Activated naive CD8-positive, alpha-beta T cell treated with anti-CD3 and anti-CD28 coated beads, Interleukin-2, amount 50 U/mL, for 24 hours (primary cell): ENCODE results near the gene SLC25A15.
A peak's percentile ranks its signal among the peaks of the same experiment; 100 is the strongest.

Source experiments
- ATAC-seq: fragments of 150-1000 bp; cut with Tn5 transposase; one replicate; pipeline ENCODE4 v1.10.0; 2021
- DNase-seq: peaks from one replicate; pipeline ENCODE4 v3.0.0; 2021
- H3K27ac Mint-ChIP-seq: one replicate; pipeline ENCODE4 v1.8.0; 2021; ENCODE audit warnings: mild to moderate bottlenecking, mixed read lengths
- H3K27me3 Mint-ChIP-seq: one replicate; pipeline ENCODE4 v1.8.0; 2021; ENCODE audit warnings: mixed read lengths
- H3K36me3 Mint-ChIP-seq: one replicate; pipeline ENCODE4 v1.8.0; 2021; ENCODE audit warnings: low read depth, mixed read lengths
- H3K4me1 Mint-ChIP-seq: one replicate; pipeline ENCODE4 v1.8.0; 2021; ENCODE audit warnings: mixed read lengths
- H3K4me3 Mint-ChIP-seq: one replicate; pipeline ENCODE4 v1.8.0; 2021; ENCODE audit warnings: mild to moderate bottlenecking, moderate library complexity, mixed read lengths
- H3K9me3 Mint-ChIP-seq: one replicate; pipeline ENCODE4 v1.8.0; 2021; ENCODE audit warnings: mixed read lengths

The SLC25A15 gene

DNA sequence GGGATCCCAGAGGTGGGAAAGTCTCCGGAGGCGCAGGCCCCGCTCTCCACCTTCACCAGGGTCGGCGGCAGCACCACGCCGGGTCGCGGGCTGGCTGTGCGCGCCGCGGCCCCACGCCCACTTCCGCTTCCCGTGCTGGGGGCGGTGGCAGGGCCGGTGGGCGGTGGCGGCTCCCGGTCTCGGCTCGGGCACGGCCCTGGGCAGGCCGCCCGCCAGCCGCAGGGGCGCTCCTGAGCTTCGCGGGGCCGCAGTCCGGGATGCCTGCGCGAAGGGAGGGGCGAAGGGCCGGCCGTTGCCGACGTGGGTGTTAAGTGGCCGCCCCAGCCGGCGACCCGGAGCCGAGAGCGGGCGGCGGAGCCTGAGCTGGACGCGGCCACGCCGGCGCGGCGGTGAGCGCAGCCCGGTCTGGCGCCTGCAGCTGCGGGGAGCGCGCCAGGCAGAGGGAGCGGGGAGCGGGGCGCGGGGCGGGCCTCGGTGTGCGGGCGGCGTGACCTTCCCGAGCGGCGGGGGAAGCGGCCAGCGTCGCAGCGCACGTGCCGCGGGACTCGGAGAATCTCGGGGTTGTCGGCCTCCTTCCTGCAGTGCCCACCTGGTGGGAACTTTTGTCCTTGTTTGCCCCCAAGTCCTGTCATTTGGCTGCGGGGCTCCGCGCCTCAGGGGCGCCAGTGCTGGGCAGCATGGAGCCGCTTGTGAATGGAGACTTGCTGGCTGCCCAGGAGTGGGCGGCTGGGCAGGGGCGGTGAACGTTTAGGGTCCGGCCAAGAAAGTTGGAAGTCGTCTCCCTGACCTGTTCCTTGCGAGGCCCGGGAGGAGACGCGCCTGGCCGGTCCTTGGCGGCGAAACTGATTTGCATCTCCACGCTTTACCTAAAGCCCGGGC lies at the start of gene SLC25A15:
SLC25A15 (plus strand) TSS at position 337 of the 879 bp plus-strand sequence. CDS start 3,616 bp downstream, outside the sequence.
- peaks cover 15% of the 10 kb centered on the region for H3K36me3 Mint-ChIP-seq
- H3K4me1 Mint-ChIP-seq: peaks cover 57% of the 10 kb centered on the region
- H3K27ac Mint-ChIP-seq: peak within 1 kb of the TSS; percentile 90
- DNase-seq: peak; percentile 79
- H3K4me3 Mint-ChIP-seq: peak within 1 kb of the TSS; percentile 82
- ATAC-seq: peak; percentile 73
- H3K27me3 Mint-ChIP-seq: no peaks in the 10 kb centered on the region
- H3K9me3 Mint-ChIP-seq: no peaks in the 10 kb centered on the region

DNA sequence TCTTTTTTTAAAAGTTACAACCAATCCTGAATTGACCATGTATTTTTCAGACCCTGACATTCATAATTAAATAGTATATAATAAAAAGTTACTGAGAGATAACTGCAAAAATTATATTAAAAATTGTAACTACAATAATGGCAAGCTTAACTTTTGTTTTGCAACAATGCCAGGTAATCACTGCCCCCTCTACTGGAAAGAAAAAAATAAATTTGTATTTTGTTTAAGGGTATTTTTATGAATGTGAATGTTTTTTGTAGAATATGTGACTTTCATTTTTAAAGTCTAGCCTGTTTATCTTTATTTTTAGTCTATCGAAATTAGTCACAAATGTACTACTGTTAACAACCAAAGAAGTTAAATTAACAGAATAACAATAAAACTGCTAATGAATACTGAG lies 40.1 kb upstream of the SLC25A15 start:
- no peak for DNase-seq
- Mint-ChIP-seq H3K9me3 (no peaks in the 10 kb centered on the region), H3K36me3 (peaks cover 29% of the 10 kb centered on the region), H3K27me3 (no peaks in the 10 kb centered on the region), H3K4me1 (peaks cover 9% of the 10 kb centered on the region), H3K27ac (no peak overlapping the region), H3K4me3 (no peak overlapping the region)
- no peak for ATAC-seq

DNA sequence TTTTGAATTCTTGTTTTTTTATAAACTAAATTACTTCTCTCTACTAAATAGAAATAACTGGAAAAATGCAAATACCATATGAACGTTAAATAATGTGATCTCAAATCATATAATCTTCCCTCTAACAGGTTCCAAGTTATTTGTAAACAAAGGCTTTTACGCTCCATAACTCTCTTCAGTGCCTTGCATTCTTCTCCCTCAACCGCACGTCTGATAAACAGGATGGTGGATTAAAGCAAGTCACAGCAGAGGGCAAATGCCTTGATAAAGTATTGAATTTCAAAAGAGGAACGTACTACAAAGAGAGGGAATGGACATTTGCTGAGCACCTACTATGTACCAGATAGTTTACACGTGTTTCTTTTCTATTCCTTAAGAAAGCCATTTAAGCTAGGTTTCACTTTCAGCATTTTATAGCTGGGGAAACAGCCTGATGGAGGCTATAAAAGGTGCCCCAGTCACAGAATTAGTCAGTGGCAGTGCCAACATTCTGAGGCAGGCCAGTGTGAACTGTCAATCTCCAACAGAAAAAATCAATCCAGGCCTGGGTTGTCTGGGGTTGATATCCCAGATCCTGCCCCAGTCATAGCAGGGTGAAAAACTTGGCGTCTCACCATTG lies 34.2 kb upstream of the SLC25A15 start:
- Mint-ChIP-seq H3K27ac (no peak overlapping the region), H3K36me3 (peaks cover 52% of the 10 kb centered on the region), H3K27me3 (no peaks in the 10 kb centered on the region), H3K4me1 (no peaks in the 10 kb centered on the region), H3K4me3 (no peak overlapping the region), H3K9me3 (no peaks in the 10 kb centered on the region)
- ATAC-seq (no peak), DNase-seq (no peak)

DNA sequence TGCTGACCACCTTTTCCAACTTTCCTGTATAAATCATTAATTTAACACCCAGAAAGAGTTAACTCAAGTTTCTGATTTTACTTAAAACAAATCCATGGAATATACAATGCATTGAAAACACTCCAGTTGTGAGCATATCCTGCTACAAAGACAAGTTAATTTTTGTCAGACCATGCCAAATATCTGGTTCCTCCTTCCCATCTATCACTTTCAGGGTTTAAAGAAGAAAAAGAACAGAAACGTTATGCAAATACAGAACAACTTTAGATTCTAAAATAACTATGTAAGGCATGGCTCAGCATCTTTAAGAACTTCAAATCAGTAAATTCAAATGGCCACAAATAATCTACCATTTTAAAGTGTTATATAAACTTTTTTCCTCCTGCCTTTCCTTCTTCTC lies 33.4 kb upstream of the SLC25A15 start:
- ATAC-seq: no peak

DNA sequence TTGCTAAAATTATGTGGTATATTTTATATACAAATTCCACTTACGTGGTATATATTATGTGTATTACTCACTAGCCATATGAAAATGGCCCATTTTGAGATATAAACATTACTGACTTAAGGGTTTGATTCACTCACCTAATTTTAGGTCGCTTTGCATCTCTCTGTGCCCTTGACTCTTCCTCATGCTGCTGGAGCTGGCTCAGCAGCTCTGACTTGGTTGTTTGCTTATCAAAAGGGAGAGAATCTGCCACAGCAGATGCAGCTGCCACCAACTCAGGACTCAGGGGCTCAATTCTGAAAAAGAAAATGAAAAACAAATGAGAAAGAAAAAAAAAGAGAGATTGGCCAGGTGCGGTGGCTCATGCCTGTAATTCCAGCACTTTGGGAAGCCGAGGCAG lies 30.6 kb upstream of the SLC25A15 start:
- H3K36me3 Mint-ChIP-seq: peaks cover 50% of the 10 kb centered on the region
- H3K27me3 Mint-ChIP-seq: no peaks in the 10 kb centered on the region
- no peak for ATAC-seq
- H3K4me1 Mint-ChIP-seq: peaks cover 19% of the 10 kb centered on the region
- no peak overlapping the region for H3K27ac Mint-ChIP-seq
- no peak overlapping the region for H3K4me3 Mint-ChIP-seq
- H3K9me3 Mint-ChIP-seq: no peaks in the 10 kb centered on the region
- DNase-seq: no peak

More for the DNA sequence above, 33.4 kb upstream of the SLC25A15 start:
- H3K27me3 Mint-ChIP-seq: no peaks in the 10 kb centered on the region
- no peak overlapping the region for H3K27ac Mint-ChIP-seq
- H3K4me3 Mint-ChIP-seq: no peak overlapping the region
- no peak for DNase-seq
- no peaks in the 10 kb centered on the region for H3K4me1 Mint-ChIP-seq
- peaks cover 55% of the 10 kb centered on the region for H3K36me3 Mint-ChIP-seq
- no peaks in the 10 kb centered on the region for H3K9me3 Mint-ChIP-seq

DNA sequence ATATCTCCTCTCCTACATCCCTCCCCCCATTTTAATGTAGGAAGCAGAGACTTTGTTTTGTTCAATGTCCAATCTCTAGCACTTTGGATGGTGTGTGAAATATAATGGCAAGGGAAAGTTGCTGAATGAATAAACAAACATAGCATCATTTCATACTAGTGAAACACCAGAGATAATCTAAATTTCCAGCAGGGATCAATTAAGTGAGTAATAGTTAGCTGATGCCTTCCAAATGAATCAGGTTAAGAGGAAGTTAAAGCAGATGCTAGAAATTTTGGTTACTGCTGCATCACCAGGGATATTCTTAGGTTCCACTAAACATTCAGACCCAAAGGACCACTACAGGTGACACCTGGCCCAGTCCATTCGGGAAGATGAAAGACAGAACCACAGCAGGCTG lies 26.6 kb upstream of the SLC25A15 start:
- DNase-seq: no peak
- no peaks in the 10 kb centered on the region for H3K9me3 Mint-ChIP-seq
- H3K36me3 Mint-ChIP-seq: peaks cover 38% of the 10 kb centered on the region
- no peak overlapping the region for H3K4me3 Mint-ChIP-seq
- no peak for ATAC-seq
- H3K27ac Mint-ChIP-seq: no peak overlapping the region
- peaks cover 54% of the 10 kb centered on the region for H3K4me1 Mint-ChIP-seq
- no peaks in the 10 kb centered on the region for H3K27me3 Mint-ChIP-seq

DNA sequence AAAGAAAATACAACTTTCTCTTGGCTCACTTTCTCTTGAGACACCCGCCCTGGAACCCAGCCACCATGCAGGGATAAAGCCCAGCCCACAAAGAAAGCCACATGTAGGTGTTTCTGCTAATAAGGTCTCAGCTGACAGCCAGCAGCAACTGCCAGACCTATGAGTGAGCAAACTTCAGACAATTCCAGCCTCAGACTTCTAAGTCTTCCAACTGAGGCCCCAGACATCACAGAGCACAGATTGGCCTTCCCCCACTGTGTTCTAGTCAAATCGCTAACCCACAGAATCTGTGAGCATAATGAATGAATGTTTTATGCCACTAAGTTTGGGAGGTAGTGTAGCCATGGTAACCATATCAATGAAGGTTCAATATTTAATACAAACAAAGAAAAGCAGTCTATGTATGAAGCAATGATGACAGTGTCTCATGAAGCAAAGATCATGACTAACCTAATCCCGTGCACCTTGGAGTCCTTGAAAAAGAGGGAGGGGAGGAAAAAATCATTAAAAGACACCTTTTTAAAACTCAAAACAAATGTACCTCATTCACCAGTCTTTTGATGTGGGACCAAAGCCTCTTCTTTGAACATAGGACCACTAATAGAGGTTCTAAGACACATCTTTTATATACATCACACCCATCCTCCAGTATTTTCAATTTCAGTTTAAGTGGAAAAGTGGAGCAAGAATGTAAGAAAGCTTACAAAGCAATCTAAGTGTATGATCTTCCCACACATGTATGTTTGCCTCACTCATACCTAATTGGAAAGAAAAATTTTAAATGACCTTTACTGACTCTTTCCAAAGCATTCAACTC lies 24.6 kb upstream of the SLC25A15 start:
- Mint-ChIP-seq H3K27me3 (no peaks in the 10 kb centered on the region), H3K4me1 (peaks cover 60% of the 10 kb centered on the region), H3K27ac (peak overlapping the region; percentile 90), H3K4me3 (peak overlapping the region; percentile 35), H3K9me3 (no peaks in the 10 kb centered on the region), H3K36me3 (peaks cover 24% of the 10 kb centered on the region)
- peak; percentile 59 for DNase-seq
- peak; percentile 97 for ATAC-seq

DNA sequence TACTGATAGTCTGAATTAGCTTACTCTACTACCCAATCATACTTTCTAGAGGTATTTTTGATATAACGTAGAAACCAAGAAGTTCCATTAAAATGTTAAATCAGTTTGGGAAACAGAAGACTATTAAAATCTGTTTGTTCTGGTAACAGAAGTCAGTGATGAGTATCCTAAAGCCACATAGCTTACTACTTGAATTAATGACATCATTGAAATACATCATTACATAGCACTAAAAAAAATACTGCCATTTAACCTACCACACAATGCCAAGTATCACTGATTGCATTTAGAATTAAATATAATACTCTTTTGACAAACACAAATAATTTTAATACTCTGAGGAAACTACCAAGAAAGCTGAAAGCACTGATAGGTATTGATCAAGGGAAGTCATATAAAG lies 23.8 kb upstream of the SLC25A15 start:
- H3K4me3 Mint-ChIP-seq: peak overlapping the region; percentile 35
- no peaks in the 10 kb centered on the region for H3K9me3 Mint-ChIP-seq
- H3K27ac Mint-ChIP-seq: peak overlapping the region; percentile 90
- peaks cover 68% of the 10 kb centered on the region for H3K4me1 Mint-ChIP-seq
- H3K27me3 Mint-ChIP-seq: no peaks in the 10 kb centered on the region
- ATAC-seq: no peak
- peaks cover 22% of the 10 kb centered on the region for H3K36me3 Mint-ChIP-seq
- no peak for DNase-seq

DNA sequence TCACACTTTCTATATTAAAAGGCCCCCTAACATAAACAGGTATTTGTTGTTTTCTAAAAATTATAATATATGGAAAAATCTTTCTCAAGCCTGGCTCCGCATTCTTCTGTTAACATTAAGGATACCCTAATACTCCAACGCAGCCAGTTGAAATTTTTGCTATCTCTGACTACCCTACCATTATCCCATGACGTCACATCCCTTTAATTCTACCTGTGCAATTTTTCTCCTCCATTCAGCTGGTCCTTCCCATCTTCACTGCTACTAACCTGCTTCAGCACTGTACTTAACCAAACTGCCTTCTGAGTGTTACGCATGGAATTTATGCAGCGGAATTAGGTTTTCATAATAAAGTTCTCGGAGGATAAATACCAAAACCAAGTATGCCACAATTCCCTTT lies 19.4 kb upstream of the SLC25A15 start:
- peaks cover 46% of the 10 kb centered on the region for H3K4me1 Mint-ChIP-seq
- H3K9me3 Mint-ChIP-seq: no peaks in the 10 kb centered on the region
- DNase-seq (no peak), ATAC-seq (no peak)
- peaks cover 7% of the 10 kb centered on the region for H3K36me3 Mint-ChIP-seq
- peak overlapping the region; percentile 96 for H3K27ac Mint-ChIP-seq
- H3K4me3 Mint-ChIP-seq: peak overlapping the region; percentile 99
- H3K27me3 Mint-ChIP-seq: no peaks in the 10 kb centered on the region

DNA sequence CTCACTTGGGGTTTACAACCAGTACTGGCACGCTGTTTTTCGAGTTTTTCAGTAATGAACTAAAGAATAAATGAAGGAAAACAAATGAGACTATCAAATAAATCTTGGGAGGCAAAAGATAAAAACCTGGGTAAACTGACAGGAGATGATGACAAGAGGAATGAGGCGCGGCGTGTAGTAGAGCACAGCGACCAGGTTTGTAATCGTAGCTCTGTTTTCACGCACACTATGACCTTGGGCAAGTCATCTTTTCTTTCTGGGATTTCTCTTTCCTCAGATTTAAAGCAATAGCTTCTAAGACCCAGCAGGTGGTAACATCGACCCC lies 18.8 kb upstream of the SLC25A15 start:
- DNase-seq: no peak
- ATAC-seq: no peak
- peaks cover 45% of the 10 kb centered on the region for H3K4me1 Mint-ChIP-seq
- no peaks in the 10 kb centered on the region for H3K27me3 Mint-ChIP-seq
- peaks cover 7% of the 10 kb centered on the region for H3K36me3 Mint-ChIP-seq
- H3K9me3 Mint-ChIP-seq: no peaks in the 10 kb centered on the region
- peak overlapping the region; percentile 99 for H3K4me3 Mint-ChIP-seq
- H3K27ac Mint-ChIP-seq: peak overlapping the region; percentile 96

DNA sequence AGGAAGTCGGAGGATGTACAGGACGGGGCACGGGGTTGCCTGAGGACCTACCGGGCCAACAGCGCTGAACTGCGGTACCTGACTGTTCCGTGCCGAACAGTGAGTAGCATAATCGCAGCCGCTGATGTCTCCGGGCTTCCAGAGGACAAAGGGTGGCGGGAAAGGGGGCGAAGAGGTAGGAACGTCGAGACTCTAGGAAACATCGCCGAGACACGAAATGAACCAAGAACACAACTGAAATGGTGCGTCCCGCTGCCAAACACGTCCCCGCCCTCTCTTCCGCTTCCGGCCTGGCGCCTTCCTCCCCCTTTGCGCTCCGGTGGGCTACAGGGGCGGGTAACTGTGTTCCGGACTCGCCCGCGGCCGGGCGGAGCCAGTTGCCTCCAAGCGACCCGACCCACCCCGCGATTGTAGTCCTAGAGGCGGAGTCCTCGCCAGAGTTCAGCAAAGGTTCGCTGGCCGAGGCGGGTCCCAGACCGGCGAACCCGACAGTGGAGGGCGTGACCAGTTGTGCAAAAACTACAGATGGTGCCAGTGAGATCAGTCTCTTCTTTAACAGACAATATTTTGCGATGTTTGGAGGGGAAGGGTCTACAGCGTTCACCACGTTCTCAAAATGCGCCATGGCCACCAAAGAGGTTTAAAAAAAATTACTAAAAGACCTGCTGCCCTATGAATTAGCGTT lies 18.3 kb upstream of the SLC25A15 start, which contains the start of gene MRPS31:
MRPS31 (minus strand) TSS at position 257 of the 685 bp plus-strand sequence; CDS start at position 203, 54 bp downstream.
- Mint-ChIP-seq H3K4me3 (peak within 1 kb of the TSS; percentile 99), H3K9me3 (no peaks in the 10 kb centered on the region), H3K27me3 (no peaks in the 10 kb centered on the region), H3K4me1 (peaks cover 45% of the 10 kb centered on the region), H3K36me3 (peaks cover 7% of the 10 kb centered on the region), H3K27ac (peak within 1 kb of the TSS; percentile 96)
- ATAC-seq (peak; percentile 100), DNase-seq (peak; percentile 97)

DNA sequence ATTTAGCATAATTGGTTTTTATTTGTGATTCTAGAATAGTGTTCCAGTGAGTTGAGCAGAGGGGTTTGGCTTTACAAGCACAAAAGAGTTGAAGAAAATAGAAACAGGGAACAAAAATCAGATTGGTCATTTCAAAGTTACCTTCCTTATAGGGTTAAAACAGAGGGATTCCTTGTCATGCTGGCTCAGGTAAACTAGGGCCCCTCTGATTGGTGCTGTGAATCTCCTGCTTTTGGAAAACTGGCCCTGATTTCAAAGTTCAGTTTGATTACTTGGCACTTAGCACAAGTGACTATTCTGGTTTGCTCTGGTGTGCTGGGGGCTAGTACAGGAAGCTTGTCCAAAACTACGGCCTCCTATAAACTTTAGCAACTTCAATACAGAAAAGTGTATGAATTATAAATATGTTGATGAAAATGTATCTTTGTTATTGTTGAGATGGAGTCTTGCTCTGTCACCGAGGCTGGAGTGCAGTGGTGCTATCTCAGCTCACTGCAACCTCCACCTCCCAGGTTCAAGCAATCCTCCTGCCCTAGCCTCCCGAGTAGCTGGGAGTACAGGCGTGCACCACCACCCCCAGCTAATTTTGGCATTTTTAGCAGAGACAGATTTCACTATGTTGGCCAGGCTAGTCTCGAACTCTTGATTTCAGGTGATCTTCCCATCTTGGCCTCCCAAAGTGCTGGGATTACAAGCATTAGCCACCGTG lies 16.5 kb upstream of the SLC25A15 start:
- Mint-ChIP-seq H3K4me3 (peak overlapping the region; percentile 29), H3K4me1 (peaks cover 48% of the 10 kb centered on the region), H3K9me3 (no peaks in the 10 kb centered on the region), H3K27ac (no peak overlapping the region), H3K27me3 (no peaks in the 10 kb centered on the region), H3K36me3 (peaks cover 3% of the 10 kb centered on the region)
- DNase-seq: no peak
- no peak for ATAC-seq

DNA sequence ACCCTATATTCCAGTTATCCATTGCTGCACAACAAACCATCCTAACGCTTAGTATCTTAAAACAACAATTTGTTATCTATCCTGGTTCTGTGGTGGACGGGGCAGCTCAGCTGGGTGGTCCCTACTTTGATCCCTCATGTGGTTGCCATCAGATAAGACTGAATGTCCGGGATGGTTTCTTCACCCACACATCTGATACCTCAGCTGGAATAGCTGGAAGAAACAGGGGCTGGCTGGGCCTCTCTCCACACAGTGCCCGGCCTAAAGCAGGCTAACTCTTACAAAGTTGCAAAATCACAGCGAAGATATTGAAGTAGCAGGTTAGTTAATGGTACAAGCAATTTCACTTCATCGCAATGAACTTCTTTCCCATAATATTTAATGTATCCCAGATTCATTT lies 14.7 kb upstream of the SLC25A15 start:
- H3K36me3 Mint-ChIP-seq: peaks cover 3% of the 10 kb centered on the region
- DNase-seq (no peak), ATAC-seq (no peak)
- no peaks in the 10 kb centered on the region for H3K9me3 Mint-ChIP-seq
- no peak overlapping the region for H3K27ac Mint-ChIP-seq
- no peaks in the 10 kb centered on the region for H3K27me3 Mint-ChIP-seq
- H3K4me3 Mint-ChIP-seq: no peak overlapping the region
- H3K4me1 Mint-ChIP-seq: peaks cover 45% of the 10 kb centered on the region
